Erythroblast (primary cell): ENCODE results near the gene CLCN3.
"Not testable (repeated sequence)": the region's sequence is repeated elsewhere in the genome, so short reads cannot be mapped to it uniquely, and the experiment has no call there.

Source experiments
- GATA1 ChIP-seq: IDR thresholded peaks from 2 replicates; pipeline ENCODE4 v1.6.1; 2011; ENCODE audit warnings: low read depth, mild to moderate bottlenecking, control low read depth, low read length, moderate library complexity
- POLR2A ChIP-seq: IDR thresholded peaks from 2 replicates; pipeline ENCODE4 v1.6.1; 2011; ENCODE audit warnings: mild to moderate bottlenecking, low read length

- TF ChIP-seq POLR2A, GATA1: not testable (repeated sequence)
Measured at GRCh38 chr4:169571012-169571411, 49.4 kb upstream of the CLCN3 start.
